NCI-H524 (cell line): ENCODE measurements around the gene STPG3.
"Not testable (repeated sequence)": the region's sequence is repeated elsewhere in the genome, so short reads cannot be mapped to it uniquely, and the experiment has no call there.

Experiments
- DNase-seq, 2 experiments: peaks; one replicate each; lab custom pipeline; 2025; lab: John Stamatoyannopoulos, UW

Gene STPG3

DNA sequence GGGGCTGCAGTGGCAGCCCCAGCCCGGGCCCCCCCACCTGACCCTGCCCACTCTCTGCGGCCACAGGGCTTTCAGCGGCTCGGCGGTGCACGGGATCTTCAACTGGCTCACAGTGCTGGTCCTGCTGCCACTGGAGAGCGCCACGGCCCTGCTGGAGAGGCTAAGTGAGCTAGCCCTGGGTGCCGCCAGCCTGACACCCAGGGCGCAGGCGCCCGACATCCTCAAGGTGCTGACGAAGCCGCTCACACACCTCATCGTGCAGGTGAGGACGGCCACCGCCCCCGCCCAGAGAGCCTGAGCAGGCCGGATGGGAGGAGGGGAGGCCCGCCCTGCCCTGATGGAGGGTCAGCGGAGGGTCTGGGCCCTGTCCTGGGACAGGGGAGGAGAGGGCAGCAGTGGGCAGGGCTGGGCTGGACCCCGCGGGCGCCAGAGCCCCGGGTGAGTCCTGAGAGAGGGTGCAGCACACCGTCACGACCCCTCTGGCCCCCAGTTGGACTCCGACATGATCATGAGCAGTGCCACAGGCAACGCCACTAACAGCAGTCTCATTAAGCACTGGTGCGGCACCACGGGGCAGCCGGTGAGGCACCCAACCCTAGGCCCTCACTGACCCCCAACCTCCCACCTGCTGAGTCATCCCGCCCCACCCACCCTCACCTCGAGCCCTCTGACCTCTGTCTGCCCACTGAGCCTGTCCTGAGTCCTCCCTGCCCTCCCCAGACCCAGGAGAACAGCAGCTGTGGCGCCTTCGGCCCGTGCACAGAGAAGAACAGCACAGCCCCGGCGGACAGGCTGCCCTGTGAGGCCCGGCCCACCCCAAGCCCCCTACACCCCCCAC is 17.7 kb upstream of the STPG3 start:
- peak in 1 of 2 experiments; percentile 37 for DNase-seq

GRCh38 chr9:137234055-137234697 is 16.9 kb upstream of the STPG3 start:
- DNase-seq, result no peak

DNA sequence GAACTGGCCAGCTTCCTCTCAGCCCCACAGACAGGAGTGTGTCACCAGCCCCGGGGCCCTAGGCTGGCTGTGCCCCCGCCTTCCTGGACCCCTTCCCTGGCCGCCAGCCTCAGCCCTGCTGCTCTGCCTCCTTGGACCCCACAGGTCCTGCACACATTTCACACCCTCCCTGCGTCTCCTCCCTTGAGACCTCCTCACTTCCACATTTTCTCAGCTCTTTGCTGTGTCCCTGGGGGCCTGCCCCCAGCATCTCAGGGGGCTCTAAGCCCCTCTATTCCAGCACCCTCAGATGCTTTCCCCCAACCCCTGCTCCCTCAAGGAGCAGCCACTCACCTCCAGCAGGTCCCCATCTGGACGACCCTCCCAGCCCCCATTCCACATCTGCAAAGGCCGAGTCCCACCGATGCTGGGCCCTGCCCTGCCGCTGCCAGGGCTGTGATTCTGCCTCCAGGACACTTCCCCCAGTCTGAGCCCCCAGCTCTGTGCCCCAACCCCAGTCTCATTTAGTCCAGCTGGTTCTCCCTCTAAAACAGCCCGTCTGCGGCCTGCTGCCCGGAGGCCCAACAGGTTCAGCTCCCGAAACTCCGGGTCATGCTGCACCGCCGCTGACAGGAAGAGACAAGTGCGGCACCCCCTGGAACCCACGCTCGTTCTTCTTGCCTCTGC is 16.2 kb upstream of the STPG3 start:
- DNase-seq, result no peak

GRCh38 chr9:137235424-137236237 is 15.5 kb upstream of the STPG3 start:
- DNase-seq, result peak in 1 of 2 experiments; percentile 54

DNA sequence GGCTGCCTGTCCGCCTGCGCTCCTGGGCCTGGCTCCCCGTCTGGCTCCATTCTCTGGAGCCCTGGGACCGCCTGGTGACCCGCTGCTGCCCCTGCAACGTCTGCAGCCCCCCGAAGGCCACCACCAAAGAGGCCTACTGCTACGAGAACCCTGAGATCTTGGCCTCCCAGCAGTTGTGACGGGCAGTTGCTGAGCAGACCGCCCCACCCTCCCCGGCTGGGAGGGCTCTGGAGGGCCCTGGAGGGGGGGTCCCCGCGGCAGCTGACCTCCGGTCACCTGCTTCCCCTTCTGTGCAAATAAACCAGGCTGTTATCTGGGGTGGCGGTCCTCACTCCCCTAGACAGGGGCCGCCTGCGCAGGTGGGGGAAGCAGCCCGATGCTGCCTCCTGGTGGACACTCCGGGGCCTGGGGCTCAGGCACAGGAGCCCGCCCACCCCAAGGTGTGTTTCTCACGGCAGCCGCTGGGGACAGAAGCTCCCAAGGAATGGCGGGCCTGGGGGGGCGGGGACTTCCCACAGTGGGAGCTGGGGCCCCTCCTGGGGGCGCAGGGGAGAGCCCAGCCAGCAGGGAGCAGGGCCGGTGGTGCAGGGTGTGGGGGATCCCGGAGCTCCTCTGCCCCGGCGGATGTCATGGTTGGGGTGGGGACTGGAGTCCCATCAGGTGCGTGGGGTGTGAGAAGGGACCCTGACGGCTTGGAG is 14.7 kb upstream of the STPG3 start:
- DNase-seq, result peak; percentile 69 to 90

DNA sequence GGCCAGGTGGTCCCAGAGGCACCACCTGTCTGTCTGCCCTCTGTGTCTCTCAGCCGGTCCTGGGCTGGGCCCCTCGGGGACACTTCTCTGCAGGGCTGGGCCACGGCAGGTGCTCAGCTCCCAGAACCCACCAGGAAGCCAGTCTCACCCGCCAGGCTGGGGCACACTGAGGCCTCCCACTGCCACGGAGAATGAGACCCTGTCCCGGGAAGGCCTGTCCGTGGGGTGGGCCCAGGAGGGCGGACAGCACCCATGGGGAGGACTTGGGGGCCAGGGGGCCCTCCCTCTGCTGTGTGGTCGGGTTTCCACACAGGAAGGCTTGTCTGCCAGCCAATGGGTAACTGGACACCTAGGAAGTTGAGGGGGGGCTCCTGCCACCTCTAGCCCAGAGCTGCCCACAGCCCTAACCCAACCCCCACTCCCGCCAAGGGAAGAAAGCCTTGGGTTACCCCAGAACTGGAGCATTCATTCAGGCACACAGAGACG is 14.1 kb upstream of the STPG3 start:
- DNase-seq, result no peak

- peak in 1 of 2 experiments; percentile 51 for DNase-seq
Observed at GRCh38 chr9:137237759-137238726, 13.0 kb upstream of the STPG3 start.

DNA sequence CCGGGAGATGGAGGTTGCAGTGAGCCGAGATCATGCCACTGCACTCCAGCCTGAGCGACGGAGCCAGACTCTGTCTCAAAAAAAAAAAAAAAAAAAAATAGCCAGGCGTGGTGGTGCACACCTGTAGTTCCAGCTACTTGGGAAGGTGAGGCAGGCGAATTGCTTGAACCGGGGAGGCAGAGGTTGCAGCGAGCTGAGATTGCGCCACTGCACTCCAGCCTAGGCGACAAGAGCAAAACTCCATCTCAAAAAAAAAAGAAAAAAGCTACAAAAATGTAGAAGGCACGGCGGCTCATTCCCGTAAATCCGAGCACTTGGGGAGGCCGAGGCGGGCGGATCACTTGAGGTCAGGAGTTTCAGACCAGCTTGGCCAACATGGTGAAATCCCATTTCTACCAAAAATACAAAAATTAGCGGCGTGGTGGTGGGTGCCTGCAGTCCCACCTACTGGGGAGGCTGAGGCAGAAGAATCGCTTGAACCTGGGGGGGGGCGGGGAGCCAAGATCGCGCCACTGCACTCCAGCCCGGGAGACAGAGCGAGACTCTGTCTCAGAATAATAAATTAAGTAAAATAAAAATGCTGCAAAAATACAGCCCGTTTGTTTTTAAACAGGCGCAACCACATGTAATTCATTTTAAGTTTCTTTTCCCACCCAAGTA is 11.4 kb upstream of the STPG3 start:
- not testable (repeated sequence) for DNase-seq

- DNase-seq, result peak; percentile 45 to 79
Observed at GRCh38 chr9:137240318-137240840, 10.7 kb upstream of the STPG3 start.

- DNase-seq, result peak; percentile 100
Observed at GRCh38 chr9:137240841-137241489, 10.1 kb upstream of the STPG3 start, which contains the start of gene TUBB4B. TSS of gene TUBB4B (plus strand) at chr9:137241287. CDS start at chr9:137241361, 74 bp downstream.

DNA sequence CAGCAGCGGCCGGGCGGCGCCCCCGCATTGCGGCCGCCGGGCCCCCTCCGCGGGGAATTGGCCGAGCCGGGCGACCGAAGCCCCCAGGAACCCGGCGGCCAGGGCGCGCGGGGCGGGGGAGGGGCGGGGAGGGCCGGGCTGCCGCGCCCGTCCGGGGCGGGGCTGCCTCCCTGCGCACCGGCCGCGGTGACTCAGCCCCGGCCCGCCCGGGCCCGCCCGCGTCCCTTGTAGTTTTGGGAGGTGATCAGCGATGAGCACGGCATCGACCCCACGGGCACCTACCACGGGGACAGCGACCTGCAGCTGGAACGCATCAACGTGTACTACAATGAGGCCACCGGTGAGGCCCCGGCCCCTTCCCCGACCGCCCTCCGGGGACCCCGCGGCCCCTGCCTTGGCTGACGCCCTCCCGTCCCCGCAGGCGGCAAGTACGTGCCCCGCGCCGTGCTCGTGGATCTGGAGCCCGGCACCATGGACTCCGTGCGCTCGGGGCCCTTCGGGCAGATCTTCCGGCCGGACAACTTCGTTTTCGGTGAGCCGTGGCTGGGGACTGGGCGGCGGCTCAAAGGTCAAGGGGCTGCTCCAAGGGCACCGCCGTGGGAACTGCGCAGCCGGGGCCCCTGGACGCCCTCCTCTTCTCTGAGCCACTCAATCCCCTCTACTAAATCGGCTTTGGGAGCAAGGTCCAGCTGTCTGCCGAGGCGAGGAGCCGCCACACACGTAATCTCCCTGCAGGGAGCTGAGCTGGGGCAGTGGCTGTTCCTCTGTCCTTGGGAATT is 9.4 kb upstream of the STPG3 start:
- peak; percentile 55 to 82 for DNase-seq

- DNase-seq, result no peak
Observed at GRCh38 chr9:137242269-137243203, 8.6 kb upstream of the STPG3 start.

- DNase-seq, result not testable (repeated sequence)
Observed at GRCh38 chr9:137243266-137243625, 7.8 kb upstream of the STPG3 start.

- DNase-seq, result no peak
Observed at GRCh38 chr9:137243626-137244485, 7.2 kb upstream of the STPG3 start.
